SK-N-MC (cell line): Measurements from ENCODE around the gene HOXB4.

Source experiments
- EZH2 ChIP-seq: fragments of 200-600 bp; sonication (generic); IDR thresholded peaks from one replicate; pipeline ENCODE4 v1.6.1; 2017; ENCODE audit warnings: antibody characterized with exemption
- POLR2AphosphoS5 ChIP-seq: IDR thresholded peaks from 2 replicates; pipeline ENCODE4 v1.6.1; 2012; ENCODE audit warnings: mild to moderate bottlenecking, low read depth, low read length, borderline replicate concordance

DNA sequence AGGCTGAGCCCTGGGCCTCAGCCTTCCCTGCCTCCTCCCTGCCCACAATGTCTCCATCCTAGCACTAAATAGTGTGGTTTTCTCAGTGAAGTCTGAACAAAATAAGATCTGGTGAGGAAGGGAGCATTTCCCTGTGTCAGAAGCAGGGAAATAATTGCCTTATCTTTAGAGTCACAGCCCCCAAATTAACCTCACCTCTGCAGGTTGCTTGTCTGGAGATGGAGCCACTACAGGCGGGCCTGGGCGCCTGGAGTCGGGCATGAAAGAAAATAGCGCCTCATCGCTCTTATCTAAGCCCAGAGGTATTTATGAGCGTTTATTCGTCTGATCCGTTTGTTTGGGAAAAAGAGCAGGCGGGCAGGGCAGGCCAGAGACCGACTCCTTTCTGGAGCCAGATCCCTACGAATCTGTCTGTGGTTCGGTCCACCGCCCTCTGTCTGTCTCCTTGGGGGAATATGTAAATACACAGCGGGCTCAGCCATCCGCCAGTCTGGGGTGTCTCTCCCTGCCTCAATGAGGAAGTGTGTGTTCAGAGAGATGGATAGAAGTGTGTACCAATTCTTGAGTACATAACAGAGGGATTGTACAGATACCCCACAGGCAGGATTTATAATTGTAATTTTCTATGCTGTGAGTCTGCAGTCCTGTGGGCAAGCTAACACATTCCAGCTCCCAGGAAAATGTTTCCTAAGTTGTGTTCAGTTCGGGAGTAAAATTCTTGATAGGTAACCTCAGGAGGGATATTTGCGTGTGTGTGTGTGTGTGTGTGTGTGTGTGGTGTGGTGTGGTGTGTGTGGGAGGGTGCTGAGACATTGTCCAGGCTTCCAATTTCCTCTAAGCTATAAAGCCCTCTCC lies 22.3 kb upstream of the HOXB4 start:
- TF ChIP-seq POLR2AphosphoS5 (no peak), EZH2 (no peak)
